GM23248 (cell line): ENCODE results near the gene ANKS1B. TPM values are rescaled to one million over a fixed set of nuclear protein-coding genes. Genes with fewer than 3 reads are reported as not detected.

Experiments
- DNase-seq: peaks from one replicate; pipeline ENCODE4 v3.0.0-alpha.2; 2015
- H2AFZ ChIP-seq: fragments of 200-600 bp; sonication (generic); 2 replicates; pipeline ENCODE4 v1.6.1; 2016; ENCODE audit warnings: antibody characterized with exemption
- H3F3A ChIP-seq: fragments of 200-600 bp; sonication (generic); 2 replicates; pipeline ENCODE4 v1.6.1; 2016; ENCODE audit warnings: mild to moderate bottlenecking, antibody characterized with exemption, mixed run types; ENCODE audit not compliant: insufficient read depth
- H3K27ac ChIP-seq: fragments of 200-600 bp; sonication (generic); 2 replicates; pipeline ENCODE4 v1.5.1; 2016; ENCODE audit warnings: mild to moderate bottlenecking
- H3K27me3 ChIP-seq: fragments of 200-600 bp; sonication (generic); replicated peaks from 2 replicates; pipeline ENCODE4 v1.6.1; 2016; ENCODE audit warnings: mild to moderate bottlenecking; ENCODE audit not compliant: insufficient read depth
- H3K36me3 ChIP-seq: fragments of 200-600 bp; sonication (generic); 2 replicates; pipeline ENCODE4 v1.6.1; 2016; ENCODE audit warnings: low read depth, mild to moderate bottlenecking
- H3K4me1 ChIP-seq: fragments of 200-600 bp; sonication (generic); 2 replicates; pipeline ENCODE4 v1.6.1; 2016; ENCODE audit warnings: mild to moderate bottlenecking; ENCODE audit not compliant: insufficient read depth
- H3K4me2 ChIP-seq: fragments of 200-600 bp; sonication (generic); one replicate; pipeline ENCODE4 v1.6.1; 2016; ENCODE audit warnings: mild to moderate bottlenecking; ENCODE audit not compliant: unreplicated experiment
- H3K4me3 ChIP-seq: fragments of 200-600 bp; sonication (generic); 2 replicates; pipeline ENCODE4 v1.5.1; 2016; ENCODE audit warnings: mild to moderate bottlenecking
- H3K79me2 ChIP-seq: fragments of 200-600 bp; sonication (generic); 2 replicates; pipeline ENCODE4 v1.6.1; 2016; ENCODE audit warnings: mild to moderate bottlenecking; ENCODE audit not compliant: insufficient read depth
- H3K9ac ChIP-seq: fragments of 200-600 bp; sonication (generic); 2 replicates; pipeline ENCODE4 v1.6.1; 2016; ENCODE audit warnings: mild to moderate bottlenecking
- H3K9me2 ChIP-seq: fragments of 200-600 bp; sonication (generic); 2 replicates; pipeline ENCODE4 v1.6.1; 2016; ENCODE audit warnings: mixed run types, mild to moderate bottlenecking, moderate library complexity; ENCODE audit not compliant: insufficient read depth
- H3K9me3 ChIP-seq: fragments of 200-600 bp; sonication (generic); one replicate; pipeline ENCODE4 v1.6.1; 2017; ENCODE audit warnings: low read depth
- H4K20me1 ChIP-seq: fragments of 200-600 bp; sonication (generic); 2 replicates; pipeline ENCODE4 v1.6.0; 2016; ENCODE audit not compliant: insufficient read depth
- EZH2 ChIP-seq: fragments of 200-600 bp; sonication (generic); IDR thresholded peaks from 2 replicates; pipeline ENCODE4 v1.6.1; 2018; ENCODE audit warnings: antibody characterized with exemption, mild to moderate bottlenecking; ENCODE audit not compliant: insufficient read depth, poor library complexity, severe bottlenecking
- EZH2phosphoT487 ChIP-seq: fragments of 200-600 bp; sonication (generic); IDR thresholded peaks from 2 replicates; pipeline ENCODE4 v1.6.1; 2018; ENCODE audit warnings: antibody characterized with exemption, moderate library complexity, mild to moderate bottlenecking, low read depth; ENCODE audit not compliant: insufficient read depth
- WGBS, 2 experiments: methylation state at CpG; one replicate each; pipeline ENCODE4 v1.1.6; 2015 to 2017; ENCODE audit warnings: low lambda C conversion rate in 2 of 2, low coverage in 1 of 2; ENCODE audit errors: missing lambda C conversion rate in 2 of 2; 5-methylcytosine and 5-hydroxymethylcytosine counted together
- in situ Hi-C: fragments of 300-500 bp; cut with MboI; formaldehyde crosslinking; loops from 2 replicates; pipeline ENCODE4 v1.15.0; 2020
- polyA plus RNA-seq: library from polyadenylated mRNA; unstranded; fragments of >200 nt; fragmentation: Nextera tagmentation; extraction: Ambion mirVana; gene quantifications from 2 replicates; pipeline ENCODE4 v1.2.1, GENCODE V29; 2016
- total RNA-seq: library from RNA; depleted of rRNA; stranded (reverse); fragments of >200 nt; shearing (Covaris generic); gene quantifications from 2 replicates; pipeline ENCODE4 v1.2.3, GENCODE V29; 2014

ANKS1B gene
- total and polyA plus RNA-seq, 2 experiments from 2014 or later: not detected

- in situ Hi-C loops: no loop called here
- Histone ChIP-seq H3K9ac (no peak overlapping the region), H3K4me2 (no peak overlapping the region), H3K27me3 (no peaks in the 10 kb centered on the region), H3K4me1 (no peaks in the 10 kb centered on the region), H3F3A (no peaks in the 10 kb centered on the region), H3K9me3 (no peaks in the 10 kb centered on the region), H3K9me2 (no peaks in the 10 kb centered on the region), H3K4me3 (no peak overlapping the region), H3K27ac (no peak overlapping the region), H3K36me3 (no peaks in the 10 kb centered on the region), H2AFZ (no peak overlapping the region), H3K79me2 (no peaks in the 10 kb centered on the region), H4K20me1 (no peaks in the 10 kb centered on the region)
- no peak for DNase-seq
- no peak for TF ChIP-seq EZH2
- TF ChIP-seq EZH2phosphoT487: no peak
- WGBS, 2 experiments: 53 to 55% methylated on average over 1 of the region's 1 CpG
These were observed 930.1 kb downstream of the ANKS1B start for GRCh38 chr12:99054601-99055128.

- Histone ChIP-seq H3K4me3 (no peak overlapping the region), H3K79me2 (no peaks in the 10 kb centered on the region), H3K4me2 (no peak overlapping the region), H3K9me2 (no peaks in the 10 kb centered on the region), H3K27ac (no peak overlapping the region), H3K4me1 (no peaks in the 10 kb centered on the region), H3K9ac (no peak overlapping the region), H2AFZ (no peak overlapping the region), H3K9me3 (no peaks in the 10 kb centered on the region), H3K27me3 (no peaks in the 10 kb centered on the region), H3F3A (no peaks in the 10 kb centered on the region), H3K36me3 (no peaks in the 10 kb centered on the region), H4K20me1 (no peaks in the 10 kb centered on the region)
- WGBS, 2 experiments: 53 to 54% methylated on average over 11 of the region's 11 CpGs
- DNase-seq: no peak
- TF ChIP-seq EZH2: no peak
- no peak for TF ChIP-seq EZH2phosphoT487
- in situ Hi-C loops: no loop called here
These were observed 930.9 kb downstream of the ANKS1B start for GRCh38 chr12:99053616-99054362.

GRCh38 chr12:99049774-99050173 is 935.0 kb downstream of the ANKS1B start:
- no peak overlapping the region for H3K27ac ChIP-seq
- no peaks in the 10 kb centered on the region for H3K9me2 ChIP-seq
- no peaks in the 10 kb centered on the region for H3K4me1 ChIP-seq
- in situ Hi-C loops: loop anchor here (10.0 kb wide), 1 partner anchor 715 kb away; no protein-coding TSS in a partner anchor
- DNase-seq: no peak
- no peak overlapping the region for H2AFZ ChIP-seq
- no peaks in the 10 kb centered on the region for H3K36me3 ChIP-seq
- H3K9me3 ChIP-seq: peaks cover 3% of the 10 kb centered on the region
- H3K27me3 ChIP-seq: no peaks in the 10 kb centered on the region
- WGBS, 2 experiments: 36 to 41% methylated on average over 3 of the region's 3 CpGs
- H4K20me1 ChIP-seq: no peaks in the 10 kb centered on the region
- H3K4me3 ChIP-seq: no peak overlapping the region
- no peaks in the 10 kb centered on the region for H3K79me2 ChIP-seq
- TF ChIP-seq EZH2 (no peak), EZH2phosphoT487 (no peak)
- H3K4me2 ChIP-seq: no peak overlapping the region
- H3F3A ChIP-seq: no peaks in the 10 kb centered on the region
- no peak overlapping the region for H3K9ac ChIP-seq

- no peak for DNase-seq
- no peaks in the 10 kb centered on the region for H3K36me3 ChIP-seq
- H3K9me3 ChIP-seq: peaks cover 3% of the 10 kb centered on the region
- H3K79me2 ChIP-seq: no peaks in the 10 kb centered on the region
- H2AFZ ChIP-seq: no peak overlapping the region
- no peak overlapping the region for H3K9ac ChIP-seq
- no peaks in the 10 kb centered on the region for H4K20me1 ChIP-seq
- in situ Hi-C loops: loop anchor here (10.0 kb wide), 1 partner anchor 720 kb away; no protein-coding TSS in a partner anchor
- no peak for TF ChIP-seq EZH2phosphoT487
- TF ChIP-seq EZH2: no peak
- no peak overlapping the region for H3K4me2 ChIP-seq
- H3K4me3 ChIP-seq: no peak overlapping the region
- WGBS, 2 experiments: 56 to 61% methylated on average over 2 of the region's 2 CpGs
- no peaks in the 10 kb centered on the region for H3F3A ChIP-seq
- H3K27me3 ChIP-seq: no peaks in the 10 kb centered on the region; the same call in 1 of the 2 replicates
- no peaks in the 10 kb centered on the region for H3K4me1 ChIP-seq
- no peak overlapping the region for H3K27ac ChIP-seq
- H3K9me2 ChIP-seq: no peaks in the 10 kb centered on the region
These were observed 939.6 kb downstream of the ANKS1B start for GRCh38 chr12:99045158-99045557.
